Endothelial cell of umbilical vein (primary cell): ENCODE results near the gene CHST11. TPM values are rescaled to one million over a fixed set of nuclear protein-coding genes. Genes with fewer than 3 reads are reported as not detected.

Experiments
- BruUV-seq: library from RNA; stranded (reverse); fragments of 400-500 nt; replicated peaks from 2 replicates; lab custom pipeline; 2021; lab: Mats Ljungman, UMichigan
- CTCF ChIA-PET: fragments of 300-600, 350-600 bp; sonication (Branson Sonifier 250); formaldehyde crosslinking; loops from one replicate; lab custom pipeline; 2021; ENCODE audit warnings: antibody characterized with exemption, inconsistent platforms; lab: Charles Lee
- POLR2A ChIA-PET: fragments of 300-600, 350-600 bp; sonication (Branson Sonifier 250); formaldehyde crosslinking; loops from one replicate; lab custom pipeline; 2021; ENCODE audit warnings: antibody characterized with exemption, inconsistent platforms; lab: Charles Lee
- DNase-seq: peaks from one replicate; pipeline ENCODE4 v3.0.0-alpha.2; 2011; ENCODE audit warnings: low read depth, low spot score
- FAIRE-seq: peaks from 2 replicates; lab custom pipeline; 2011; peaks lifted over from hg19 to GRCh38; lab: Jason Lieb, UNC
- H2AFZ ChIP-seq: 2 replicates; pipeline ENCODE4 v1.6.0; 2012; ENCODE audit warnings: low read depth, low read length, control low read depth, inconsistent platforms
- H3K27ac ChIP-seq: 2 replicates; pipeline ENCODE4 v1.5.1; 2011; ENCODE audit warnings: low read depth, mild to moderate bottlenecking, control low read depth, low read length, moderate library complexity; ENCODE audit not compliant: insufficient read depth
- H3K27me3 ChIP-seq, 2 experiments: 2 replicates each; pipeline versions ENCODE4 v1.6.0 to v1.6.1; 2011; ENCODE audit warnings: low read length in 2 of 2, mixed read lengths in 1 of 2; ENCODE audit not compliant: control insufficient read depth in 2 of 2, insufficient read depth in 2 of 2
- H3K36me3 ChIP-seq, 2 experiments: 2 replicates in 1 of 2; 3 replicates in 1 of 2; pipeline ENCODE4 v1.5.1; 2011; ENCODE audit warnings: low read length in 2 of 2, mild to moderate bottlenecking in 1 of 2, moderate library complexity in 1 of 2; ENCODE audit not compliant: control insufficient read depth in 2 of 2, insufficient read depth in 2 of 2; ENCODE audit errors: extremely low read depth in 1 of 2
- H3K4me1 ChIP-seq: 3 replicates; pipeline ENCODE4 v1.5.1; 2011; ENCODE audit warnings: mild to moderate bottlenecking, low read length; ENCODE audit not compliant: control insufficient read depth, insufficient read depth; ENCODE audit errors: extremely low read depth
- H3K4me2 ChIP-seq: 2 replicates; pipeline ENCODE4 v1.6.1; 2011; ENCODE audit warnings: low read length, control low read depth, mixed read lengths; ENCODE audit not compliant: insufficient read depth
- H3K4me3 ChIP-seq, 3 experiments: fragments of 200-600 bp in 1 of 3; sonication (generic), shearing (Covaris generic) in 1 of 3; replicated peaks in 1 of 3; 2 replicates each; pipeline ENCODE4 v1.5.1; 2011 to 2016; ENCODE audit warnings: control low read depth in 3 of 3, low read length in 3 of 3, mild to moderate bottlenecking in 2 of 3, inconsistent platforms in 1 of 3, low read depth in 1 of 3, moderate library complexity in 1 of 3; ENCODE audit not compliant: insufficient read depth in 1 of 3
- H3K79me2 ChIP-seq: 2 replicates; pipeline ENCODE4 v1.6.0; 2012; ENCODE audit warnings: low read length, inconsistent platforms; ENCODE audit not compliant: control insufficient read depth, insufficient read depth
- H3K9ac ChIP-seq: replicated peaks from 2 replicates; pipeline ENCODE3; 2011; ENCODE audit warnings: low read length, control low read depth; ENCODE audit not compliant: insufficient read depth; ENCODE audit errors: extremely low read depth
- H3K9me1 ChIP-seq: replicated peaks from 3 replicates; pipeline ENCODE4 v1.6.0; 2011; ENCODE audit warnings: mild to moderate bottlenecking, low read length; ENCODE audit not compliant: control insufficient read depth, insufficient read depth; ENCODE audit errors: extremely low read depth
- H3K9me3 ChIP-seq: replicated peaks from 2 replicates; pipeline ENCODE4 v1.5.1; 2012; ENCODE audit warnings: low read length, inconsistent platforms; ENCODE audit not compliant: control insufficient read depth, insufficient read depth
- H4K20me1 ChIP-seq: replicated peaks from 2 replicates; pipeline ENCODE3; 2011; ENCODE audit warnings: mild to moderate bottlenecking, low read length; ENCODE audit not compliant: control insufficient read depth, insufficient read depth; ENCODE audit errors: extremely low read depth
- CTCF ChIP-seq, 2 donors: IDR thresholded peaks; 1 replicate in 1 of 2; 2 replicates in 1 of 2; pipeline ENCODE4 v1.5.1; 2011; ENCODE audit warnings: low read length in 2 of 2, mild to moderate bottlenecking in 2 of 2, moderate library complexity in 2 of 2, control low read depth in 1 of 2, inconsistent platforms in 1 of 2, low read depth in 1 of 2; ENCODE audit not compliant: insufficient read depth in 1 of 2; ENCODE audit errors: extremely low read depth in 1 of 2
- EZH2 ChIP-seq: IDR thresholded peaks from 2 replicates; pipeline ENCODE4 v1.6.1; 2012; ENCODE audit warnings: borderline replicate concordance, low read depth, mild to moderate bottlenecking, moderate library complexity, low read length, inconsistent platforms; ENCODE audit not compliant: severe bottlenecking
- FOS ChIP-seq: IDR thresholded peaks from 2 replicates; pipeline ENCODE4 v1.6.1; 2011; ENCODE audit warnings: mild to moderate bottlenecking, low read length, moderate library complexity, borderline replicate concordance; ENCODE audit not compliant: insufficient read depth
- GATA2 ChIP-seq: IDR thresholded peaks from 2 replicates; pipeline ENCODE4 v1.7.0; 2011; ENCODE audit warnings: low read depth, mild to moderate bottlenecking, moderate library complexity, mixed read lengths, low read length; ENCODE audit not compliant: insufficient read length, insufficient read depth
- JUN ChIP-seq: IDR thresholded peaks from 2 replicates; pipeline ENCODE4 v1.6.1; 2011; ENCODE audit warnings: borderline replicate concordance, low read depth; ENCODE audit not compliant: insufficient read length, insufficient read depth
- MAX ChIP-seq: IDR thresholded peaks from 2 replicates; pipeline ENCODE4 v1.6.1; 2011; ENCODE audit not compliant: insufficient read depth, insufficient read length
- MYC ChIP-seq: IDR thresholded peaks from one replicate; pipeline ENCODE4 v1.6.1; 2011; ENCODE audit warnings: mild to moderate bottlenecking, low read depth, low read length
- POLR2A ChIP-seq: IDR thresholded peaks from 2 replicates; pipeline ENCODE4 v1.6.1; 2012; ENCODE audit warnings: low read depth, mild to moderate bottlenecking, control low read depth, low read length
- POLR2AphosphoS5 ChIP-seq: IDR thresholded peaks from 2 replicates; pipeline ENCODE4 v1.6.1; 2012; ENCODE audit warnings: low read depth, mild to moderate bottlenecking, control low read depth, low read length, moderate library complexity; ENCODE audit not compliant: insufficient read depth
- dilution Hi-C: fragments of 300-500 bp; cut with MboI; formaldehyde crosslinking; loops from one replicate; pipeline ENCODE4 v1.15.0; 2019; ENCODE audit warnings: low sequenced_read_pairs; ENCODE audit not compliant: extremely low pct_ligation_motif_present
- intact Hi-C: fragments of 100-400 bp; cut with micrococcal nuclease; formaldehyde crosslinking; loops from one replicate; pipeline ENCODE4 v1.10.0; 2022
- polyA plus RNA-seq, 4 experiments: library from polyadenylated mRNA; depleted of rRNA in 3 of 4; stranded (reverse) in 3 of 4; unstranded in 1 of 4; fragments of >200 nt; gene quantifications; 2 replicates each; pipeline versions ENCODE4 v1.2.1 to v1.2.3, GENCODE V29; 2011 to 2012; ENCODE audit warnings: missing spikeins in 1 of 4
- total RNA-seq: library from RNA; stranded (reverse); gene quantifications from 2 replicates; pipeline ENCODE4 v1.2.3, GENCODE V29; 2021

The CHST11 gene
- total and polyA plus RNA-seq, 2 donors (not counting 3 experiments of a cell fraction or from before 2014, with no cell fraction given): 19.7 to 20.9 TPM

- DNase-seq (no peak), FAIRE-seq (no peak)
- Histone ChIP-seq H3K27ac (no peak overlapping the region), H2AFZ (no peak overlapping the region), H3K4me1 (peaks cover 28% of the 10 kb centered on the region), H3K9ac (no peak overlapping the region), H3K27me3 (no peaks in the 10 kb centered on the region), H4K20me1 (peaks cover 2% of the 10 kb centered on the region), H3K9me1 (no peaks in the 10 kb centered on the region), H3K4me3 (no peak overlapping the region), H3K36me3 (no peaks in the 10 kb centered on the region), H3K9me3 (no peaks in the 10 kb centered on the region), H3K4me2 (no peak overlapping the region), H3K79me2 (peaks cover 49% of the 10 kb centered on the region)
- no TSS peak for BruUV-seq
- intact Hi-C loops: no loop called here
- dilution Hi-C loops: no loop called here
- ChIA-PET CTCF (no interaction called here), POLR2A (no interaction called here)
- TF ChIP-seq MYC (no peak), MAX (no peak), EZH2 (no peak), FOS (no peak), GATA2 (no peak), CTCF (IDR thresholded peaks at IDR 0.05; ENCODE audit: extremely low read depth in 1 of 2, insufficient read depth in 1 of 2, low read depth in 1 of 2, low read length in 2 of 2) (no peak), POLR2A (no peak), JUN (no peak), POLR2AphosphoS5 (no peak)
These were observed 18.5 kb downstream of the CHST11 start for GRCh38 chr12:104475271-104475670.
